Lower lobe of right lung (tissue), 2 donors: ENCODE results near the gene GCSAML. TPM values are rescaled to one million over a fixed set of nuclear protein-coding genes. Genes with fewer than 3 reads are reported as not detected.
A peak's percentile ranks its signal among the peaks of the same experiment; 100 is the strongest.
"Not testable (repeated sequence)": the region's sequence is repeated elsewhere in the genome, so short reads cannot be mapped to it uniquely, and the experiment has no call there.

Experiments
- ATAC-seq, 2 donors: fragments of 200-7000 bp; cut with Tn5 transposase; one replicate each; pipeline ENCODE4 v1.9.1; 2020 to 2022; ENCODE audit warnings: mild to moderate bottlenecking in 2 of 2, moderate library complexity in 2 of 2
- DNase-seq: peaks from one replicate; pipeline ENCODE4 v3.0.0-alpha.2; 2020
- H3K27ac ChIP-seq: fragments of 200-600 bp; one replicate; pipeline ENCODE4 v1.8.0; 2022
- H3K27me3 ChIP-seq: fragments of 200-600 bp; one replicate; pipeline ENCODE4 v1.8.0; 2022; ENCODE audit warnings: low read depth
- H3K36me3 ChIP-seq: fragments of 200-600 bp; one replicate; pipeline ENCODE4 v1.8.0; 2022; ENCODE audit warnings: mild to moderate bottlenecking
- H3K4me1 ChIP-seq: fragments of 200-600 bp; one replicate; pipeline ENCODE4 v1.8.0; 2022
- H3K4me3 ChIP-seq: fragments of 200-600 bp; one replicate; pipeline ENCODE4 v1.8.0; 2022; ENCODE audit warnings: mild to moderate bottlenecking
- H3K9me3 ChIP-seq: fragments of 200-600 bp; one replicate; pipeline ENCODE4 v1.8.0; 2022
- CTCF ChIP-seq: fragments of 200-600 bp; IDR thresholded peaks from one replicate; pipeline ENCODE4 v1.8.0; 2022; ENCODE audit warnings: antibody characterized with exemption, mild to moderate bottlenecking
- intact Hi-C: fragments of 100-400 bp; cut with DNase I; formaldehyde crosslinking; loops from one replicate; pipeline ENCODE4 v1.11.0; 2022
- long read RNA-seq: library from polyadenylated mRNA; unstranded; transcript quantifications from one replicate; pipeline ENCODE4 v2.0.0, GENCODE V29; 2021
- total RNA-seq: library from RNA; stranded (reverse); fragmentation: NEBNext Ultra II Directional; extraction: Animal tissue kit (Norgen Biotek cat#: 25700); gene quantifications from one replicate; pipeline ENCODE4 v1.2.1, GENCODE V29; 2021
- donor health status: DM: no; HTN: yes; CAD: no; lungs with severe emphysema.

GCSAML gene
- total RNA-seq, result 2.2 TPM
- long read RNA-seq, transcript GCSAML-201 (5 exons, 3,820 nt), result major isoform, 6 of 7 reads
- long read RNA-seq, partial matches to known transcripts, result 0 of 7 reads
- long read RNA-seq, other reads (novel, unspliced or antisense), result 1 of 7 reads

GRCh38 chr1:247548769-247549182, at the start of gene GCSAML:
Gene GCSAML, plus strand, starts transcription at chr1:247549134. Its CDS starts 58 bp downstream, at chr1:247549192.
- no peaks in the 10 kb centered on the region for H3K9me3 ChIP-seq
- no peak within 1 kb of the TSS for H3K4me3 ChIP-seq
- DNase-seq (no peak), ATAC-seq (no peak)
- H3K4me1 ChIP-seq, result no peaks in the 10 kb centered on the region
- intact Hi-C loops, result no loop called here
- no peaks in the 10 kb centered on the region for H3K36me3 ChIP-seq
- no peak within 1 kb of the TSS for H3K27ac ChIP-seq
- no peaks in the 10 kb centered on the region for H3K27me3 ChIP-seq
- TF ChIP-seq CTCF, result no peak

- no peak for TF ChIP-seq CTCF
- Histone ChIP-seq H3K4me3 (no peak overlapping the region), H3K27me3 (no peaks in the 10 kb centered on the region), H3K9me3 (no peaks in the 10 kb centered on the region), H3K36me3 (no peaks in the 10 kb centered on the region), H3K4me1 (no peaks in the 10 kb centered on the region), H3K27ac (no peak overlapping the region)
- intact Hi-C loops, result no loop called here
- DNase-seq (no peak), ATAC-seq (no peak)
These were observed 48.1 kb upstream of the GCSAML start for GRCh38 chr1:247500865-247501264.

- Histone ChIP-seq H3K36me3 (no peaks in the 10 kb centered on the region), H3K9me3 (no peaks in the 10 kb centered on the region), H3K27ac (no peak overlapping the region), H3K27me3 (no peaks in the 10 kb centered on the region), H3K4me1 (no peaks in the 10 kb centered on the region), H3K4me3 (no peak overlapping the region)
- intact Hi-C loops, result no loop called here
- DNase-seq (no peak), ATAC-seq (no peak)
- no peak for TF ChIP-seq CTCF
These were observed 42.1 kb upstream of the GCSAML start for GRCh38 chr1:247506831-247507230.

- H3K9me3 ChIP-seq, result no peaks in the 10 kb centered on the region
- H3K4me1 ChIP-seq, result no peaks in the 10 kb centered on the region
- ATAC-seq, result peak; percentile 37 to 42
- intact Hi-C loops, result no loop called here
- DNase-seq, result no peak
- H3K36me3 ChIP-seq, result no peaks in the 10 kb centered on the region
- H3K4me3 ChIP-seq, result peak overlapping the region; percentile 3
- H3K27me3 ChIP-seq, result peaks cover 9% of the 10 kb centered on the region
- no peak overlapping the region for H3K27ac ChIP-seq
- no peak for TF ChIP-seq CTCF
These were observed 30.9 kb upstream of the GCSAML start for GRCh38 chr1:247517795-247518612.

- H3K4me1 ChIP-seq, result no peaks in the 10 kb centered on the region
- H3K27ac ChIP-seq, result no peak overlapping the region
- intact Hi-C loops, result no loop called here
- no peaks in the 10 kb centered on the region for H3K9me3 ChIP-seq
- H3K27me3 ChIP-seq, result peaks cover 9% of the 10 kb centered on the region
- no peak for ATAC-seq
- DNase-seq, result no peak
- no peaks in the 10 kb centered on the region for H3K36me3 ChIP-seq
- TF ChIP-seq CTCF, result no peak
- H3K4me3 ChIP-seq, result no peak overlapping the region
These were observed 30.4 kb upstream of the GCSAML start for GRCh38 chr1:247518613-247518891.

- H3K27me3 ChIP-seq, result not testable (repeated sequence)
These were observed 27.0 kb upstream of the GCSAML start for GRCh38 chr1:247521886-247522285.

More at GRCh38 chr1:247521886-247522285, 27.0 kb upstream of the GCSAML start:
- ATAC-seq, H3K36me3 ChIP-seq, DNase-seq, intact Hi-C loops, H3K9me3 ChIP-seq, H3K4me3 ChIP-seq, H3K4me1 ChIP-seq, H3K27ac ChIP-seq: not testable (repeated sequence)
